ENCODE results near the gene CACNA2D3. TPM values are rescaled to one million over a fixed set of nuclear protein-coding genes. Genes with fewer than 3 reads are reported as not detected.
"Not testable (repeated sequence)": the region's sequence is repeated elsewhere in the genome, so short reads cannot be mapped to it uniquely, and the experiment has no call there.

CACNA2D3 gene
- total and polyA plus RNA-seq, 12 donors: 0.51 to 43.5 (median 19.3) TPM

- 73 to 82% methylated on average over 3 of the region's 3 CpGs for WGBS, 2 donors
- Histone ChIP-seq H3K27me3 (peaks cover 0 to 6% (median 0%) of the 10 kb centered on the region in 7 donors), H3K27ac (no peak overlapping the region), H3K4me3 (no peak overlapping the region), H3K4me1 (no peaks in the 10 kb centered on the region), H3K36me3 (no peaks in the 10 kb centered on the region), H3K9me3 (peaks cover 0 to 12% (median 0%) of the 10 kb centered on the region in 11 donors)
- TF ChIP-seq CTCF (IDR thresholded peaks at IDR 0.05): no peak
- no peak for DNase-seq
- no peak for ATAC-seq
- intact Hi-C loops (cut with DNase I): no loop called here
Observed at GRCh38 chr3:55097441-55097840, 975.1 kb downstream of the CACNA2D3 start.

GRCh38 chr3:55105647-55106046 lies 983.3 kb downstream of the CACNA2D3 start:
- Histone ChIP-seq H3K9me3 (no peaks in the 10 kb centered on the region), H3K4me3 (no peak overlapping the region), H3K4me1 (no peaks in the 10 kb centered on the region), H3K36me3 (no peaks in the 10 kb centered on the region), H3K27me3 (peaks cover 0 to 4% (median 0%) of the 10 kb centered on the region in 7 donors), H3K27ac (no peak overlapping the region)
- ATAC-seq (no peak), DNase-seq (no peak)
- intact Hi-C loops (cut with DNase I): no loop called here
- no peak for TF ChIP-seq CTCF (IDR thresholded peaks at IDR 0.05)
- 58 to 62% methylated on average over 10 of the region's 10 CpGs for WGBS, 2 donors

DNA sequence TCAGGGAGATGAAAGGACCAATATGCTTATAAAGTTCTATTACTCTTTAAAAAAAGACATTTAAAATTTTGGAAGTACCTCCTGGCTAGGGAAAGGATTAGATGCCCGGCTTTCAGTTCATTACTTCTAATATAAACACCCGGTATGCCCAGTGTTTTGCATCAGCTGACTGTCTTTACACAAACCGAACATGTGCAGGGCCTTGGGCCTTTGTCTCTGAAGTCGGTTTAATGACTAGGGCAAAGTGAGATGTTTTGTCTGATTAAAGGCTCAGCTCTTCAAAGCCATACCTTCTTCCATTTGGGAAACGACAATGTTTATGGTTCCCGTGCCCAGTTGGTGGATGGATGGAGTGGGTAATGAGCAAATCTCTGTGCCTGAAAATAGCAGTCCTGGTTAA lies 984.8 kb downstream of the CACNA2D3 start:
- intact Hi-C loops (cut with DNase I): no loop called here
- Histone ChIP-seq H3K36me3 (no peaks in the 10 kb centered on the region), H3K27ac (no peak overlapping the region), H3K9me3 (no peaks in the 10 kb centered on the region), H3K4me1 (no peaks in the 10 kb centered on the region), H3K27me3 (peaks cover 0 to 7% (median 0%) of the 10 kb centered on the region in 7 donors), H3K4me3 (no peak overlapping the region)
- 76 to 77% methylated on average over 6 of the region's 6 CpGs for WGBS, 2 donors
- TF ChIP-seq CTCF (IDR thresholded peaks at IDR 0.05): no peak
- ATAC-seq (no peak), DNase-seq (no peak)

GRCh38 chr3:55111906-55112305 lies 989.6 kb downstream of the CACNA2D3 start:
- H3K4me1 ChIP-seq; ATAC-seq; H3K27me3 ChIP-seq; H3K4me3 ChIP-seq; H3K9me3 ChIP-seq; DNase-seq; H3K36me3 ChIP-seq; intact Hi-C loops (cut with DNase I); H3K27ac ChIP-seq: not testable (repeated sequence)
- 80 to 81% methylated on average over 3 of the region's 3 CpGs for WGBS, 2 donors

GRCh38 chr3:55118451-55118850 lies 996.1 kb downstream of the CACNA2D3 start:
- intact Hi-C loops (cut with DNase I): no loop called here
- DNase-seq: no peak
- H3K9me3 ChIP-seq: no peaks in the 10 kb centered on the region
- H3K4me1 ChIP-seq: no peaks in the 10 kb centered on the region
- H3K27ac ChIP-seq: no peak overlapping the region
- no peaks in the 10 kb centered on the region for H3K36me3 ChIP-seq
- no peak for TF ChIP-seq CTCF (IDR thresholded peaks at IDR 0.05)
- no peak overlapping the region for H3K4me3 ChIP-seq
- H3K27me3 ChIP-seq: peaks cover 0 to 4% (median 0%) of the 10 kb centered on the region in 7 donors
- ATAC-seq: no peak
- WGBS, 2 donors: 83 to 86% methylated on average over 5 of the region's 5 CpGs
